Measurements from ENCODE around the gene MRTFA. TPM values are rescaled to one million over a fixed set of nuclear protein-coding genes. Genes with fewer than 3 reads are reported as not detected.
"Not testable (repeated sequence)": the region's sequence is repeated elsewhere in the genome, so short reads cannot be mapped to it uniquely, and the experiment has no call there.

Gene MRTFA
- total RNA-seq, 2 donors from 2014 or later: 71.0 to 104 TPM

- Histone ChIP-seq H3K4me1 (replicated peaks) (no peaks in the 10 kb centered on the region), H3K4me3 (no peak overlapping the region), H3K9me3 (no peaks in the 10 kb centered on the region), H3K27ac (no peak overlapping the region), H3K36me3 (no peaks in the 10 kb centered on the region), H3K27me3 (replicated peaks; ENCODE audit: insufficient read depth) (no peaks in the 10 kb centered on the region)
- no peak for DNase-seq (ENCODE audit: low spot score)
- WGBS: 58% methylated on average over 3 of the region's 3 CpGs
- intact Hi-C loops (cut with DNase I): no loop called here
- TF ChIP-seq POLR2AphosphoS5 (IDR thresholded peaks at IDR 0.05): no peak
- TF ChIP-seq POLR2A (IDR thresholded peaks at IDR 0.05): no peak
- TF ChIP-seq CTCF (IDR thresholded peaks at IDR 0.05): no peak
Measured at GRCh38 chr22:40504285-40505249, 132.0 kb downstream of the MRTFA start.

GRCh38 chr22:40502919-40503318, 133.6 kb downstream of the MRTFA start:
- no peaks in the 10 kb centered on the region for H3K27me3 ChIP-seq (replicated peaks; ENCODE audit: insufficient read depth)
- WGBS: 100% methylated on average over 1 of the region's 1 CpG
- H3K4me3 ChIP-seq: no peak overlapping the region
- no peaks in the 10 kb centered on the region for H3K36me3 ChIP-seq
- H3K9me3 ChIP-seq: no peaks in the 10 kb centered on the region
- DNase-seq (ENCODE audit: low spot score): no peak
- H3K27ac ChIP-seq: no peak overlapping the region
- TF ChIP-seq POLR2A (IDR thresholded peaks at IDR 0.05) (no peak), POLR2AphosphoS5 (IDR thresholded peaks at IDR 0.05) (no peak), CTCF (IDR thresholded peaks at IDR 0.05) (no peak)
- intact Hi-C loops (cut with DNase I): no loop called here
- H3K4me1 ChIP-seq (replicated peaks): no peaks in the 10 kb centered on the region

- H3K27me3 ChIP-seq (replicated peaks; ENCODE audit: insufficient read depth); H3K4me3 ChIP-seq; H3K9me3 ChIP-seq; H3K27ac ChIP-seq; H3K4me1 ChIP-seq (replicated peaks); intact Hi-C loops (cut with DNase I); H3K36me3 ChIP-seq; DNase-seq (ENCODE audit: low spot score): not testable (repeated sequence)
- WGBS: 72% methylated on average over 4 of the region's 5 CpGs
Measured at GRCh38 chr22:40500465-40500786, 136.1 kb downstream of the MRTFA start.

- Histone ChIP-seq H3K36me3 (no peaks in the 10 kb centered on the region), H3K27ac (peak overlapping the region; percentile 0 to 17), H3K27me3 (replicated peaks; ENCODE audit: insufficient read depth) (no peaks in the 10 kb centered on the region), H3K4me3 (no peak overlapping the region), H3K4me1 (replicated peaks) (no peaks in the 10 kb centered on the region), H3K9me3 (no peaks in the 10 kb centered on the region)
- no peak for DNase-seq (ENCODE audit: low spot score)
- TF ChIP-seq POLR2AphosphoS5 (IDR thresholded peaks at IDR 0.05) (peak; percentile 20), CTCF (IDR thresholded peaks at IDR 0.05) (no peak)
- intact Hi-C loops (cut with DNase I): no loop called here
Measured at GRCh38 chr22:40499209-40499623, 137.3 kb downstream of the MRTFA start.

- TF ChIP-seq CTCF (IDR thresholded peaks at IDR 0.05): no peak
- TF ChIP-seq POLR2AphosphoS5 (IDR thresholded peaks at IDR 0.05): no peak
- TF ChIP-seq POLR2A (IDR thresholded peaks at IDR 0.05): no peak
- H3K27me3 ChIP-seq (replicated peaks; ENCODE audit: insufficient read depth): no peaks in the 10 kb centered on the region
- H3K9me3 ChIP-seq: no peaks in the 10 kb centered on the region
- H3K4me1 ChIP-seq (replicated peaks): no peaks in the 10 kb centered on the region
- intact Hi-C loops (cut with DNase I): no loop called here
- no peak overlapping the region for H3K4me3 ChIP-seq
- 37% methylated on average over 6 of the region's 6 CpGs for WGBS
- DNase-seq (ENCODE audit: low spot score): no peak
- no peaks in the 10 kb centered on the region for H3K36me3 ChIP-seq
- H3K27ac ChIP-seq: peak overlapping the region; percentile 0 to 17
Measured at GRCh38 chr22:40498420-40499208, 137.9 kb downstream of the MRTFA start.

Measured in prostate gland (tissue), 2 donors.